Astrocyte (in vitro differentiated cells and primary cell): ENCODE data around the gene NWD2. TPM values are rescaled to one million over a fixed set of nuclear protein-coding genes. Genes with fewer than 3 reads are reported as not detected.

Experiments
- DNase-seq: peaks from one replicate; pipeline ENCODE4 v3.0.0-alpha.2; 2010; ENCODE audit warnings: low read depth
- FAIRE-seq: peaks from 2 replicates; lab custom pipeline; 2011; peaks lifted over from hg19 to GRCh38; lab: Jason Lieb, UNC
- H2AFZ ChIP-seq: 2 replicates; pipeline ENCODE4 v1.6.0; 2012; ENCODE audit warnings: low read depth, low read length, inconsistent platforms
- H3K27ac ChIP-seq: 2 replicates; pipeline ENCODE4 v1.5.1; 2011; ENCODE audit warnings: low read depth, low read length, inconsistent platforms
- H3K27me3 ChIP-seq: 2 replicates; pipeline ENCODE4 v1.6.0; 2011; ENCODE audit warnings: low read length, inconsistent platforms; ENCODE audit not compliant: insufficient read depth
- H3K36me3 ChIP-seq: 2 replicates; pipeline ENCODE4 v1.5.1; 2011; ENCODE audit warnings: low read length, inconsistent platforms; ENCODE audit not compliant: insufficient read depth
- H3K4me1 ChIP-seq: 2 replicates; pipeline ENCODE4 v1.5.1; 2011; ENCODE audit warnings: low read length, inconsistent platforms; ENCODE audit not compliant: insufficient read depth
- H3K4me2 ChIP-seq: 2 replicates; pipeline ENCODE4 v1.6.0; 2012; ENCODE audit warnings: low read length, inconsistent platforms
- H3K4me3 ChIP-seq: 2 replicates; pipeline ENCODE4 v1.5.1; 2011; ENCODE audit warnings: low read depth, mild to moderate bottlenecking, low read length, inconsistent platforms; ENCODE audit not compliant: insufficient read depth
- H3K79me2 ChIP-seq: 2 replicates; pipeline ENCODE4 v1.6.0; 2012; ENCODE audit warnings: mild to moderate bottlenecking, low read length, inconsistent platforms; ENCODE audit not compliant: insufficient read depth
- H3K9ac ChIP-seq: 2 replicates; pipeline ENCODE4 v1.6.0; 2012; ENCODE audit warnings: mild to moderate bottlenecking, low read length, inconsistent platforms
- H3K9me3 ChIP-seq: 2 replicates; pipeline ENCODE4 v1.5.1; 2012; ENCODE audit warnings: low read depth, mild to moderate bottlenecking, low read length, inconsistent platforms; ENCODE audit not compliant: insufficient read depth
- H4K20me1 ChIP-seq: 2 replicates; pipeline ENCODE4 v1.6.0; 2012; ENCODE audit warnings: low read length, inconsistent platforms; ENCODE audit not compliant: insufficient read depth
- H3K27ac Mint-ChIP-seq: one replicate; pipeline ENCODE4 v1.8.0; 2021; ENCODE audit warnings: mild to moderate bottlenecking, mixed read lengths; ENCODE audit not compliant: unreplicated experiment
- H3K27me3 Mint-ChIP-seq: one replicate; pipeline ENCODE4 v1.8.0; 2021; ENCODE audit warnings: low read depth, mixed read lengths; ENCODE audit not compliant: unreplicated experiment
- H3K36me3 Mint-ChIP-seq: one replicate; pipeline ENCODE4 v1.8.0; 2021; ENCODE audit warnings: low read depth, mixed read lengths; ENCODE audit not compliant: unreplicated experiment
- H3K4me1 Mint-ChIP-seq: one replicate; pipeline ENCODE4 v1.8.0; 2021; ENCODE audit warnings: low read depth, mixed read lengths; ENCODE audit not compliant: unreplicated experiment
- H3K4me3 Mint-ChIP-seq: one replicate; pipeline ENCODE4 v1.8.0; 2021; ENCODE audit warnings: mild to moderate bottlenecking, moderate library complexity, mixed read lengths; ENCODE audit not compliant: unreplicated experiment
- H3K9me3 Mint-ChIP-seq: one replicate; pipeline ENCODE4 v1.8.0; 2021; ENCODE audit warnings: mild to moderate bottlenecking, mixed read lengths; ENCODE audit not compliant: unreplicated experiment
- EZH2 ChIP-seq: IDR thresholded peaks from 2 replicates; pipeline ENCODE4 v1.6.1; 2012; ENCODE audit warnings: mild to moderate bottlenecking, low read length, inconsistent platforms; ENCODE audit not compliant: insufficient read depth
- total RNA-seq: library from RNA; stranded (reverse); gene quantifications from 2 replicates; pipeline ENCODE4 v1.2.1, GENCODE V29; 2021
- TF ChIP-seq, protein P1 (sequence below): IDR thresholded peaks from 2 replicates; pipeline ENCODE4 v1.5.1; 2011; ENCODE audit warnings: low read depth, mild to moderate bottlenecking, inconsistent platforms, low read length, moderate library complexity; ENCODE audit not compliant: insufficient read depth

The NWD2 gene
- total RNA-seq, 1 donor from 2014 or later = not detected

DNA sequence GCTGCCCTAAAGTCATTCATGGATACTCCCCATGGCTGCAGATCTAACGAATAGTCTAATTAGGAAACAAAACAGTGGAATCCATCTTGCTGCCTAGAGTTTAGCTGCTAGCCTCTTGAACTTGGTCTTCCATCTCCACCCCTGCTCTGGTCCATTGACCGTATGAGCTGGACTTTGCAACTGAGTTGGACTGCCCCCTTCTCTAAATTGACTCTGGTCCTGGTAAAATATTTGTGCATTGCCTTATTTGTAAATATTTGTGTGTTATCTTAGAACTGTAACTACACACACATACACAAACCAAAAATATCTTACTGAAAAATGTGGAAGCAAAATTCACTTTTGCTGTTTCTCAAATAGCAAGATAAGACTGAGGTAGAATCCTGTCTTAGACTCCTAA, 181.3 kb downstream of the NWD2 start:
- no peaks in the 10 kb centered on the region for H3K4me1 Mint-ChIP-seq
- H3K9me3 Mint-ChIP-seq = no peaks in the 10 kb centered on the region
- Histone ChIP-seq H3K79me2 (no peaks in the 10 kb centered on the region), H3K9me3 (no peaks in the 10 kb centered on the region), H3K4me1 (no peaks in the 10 kb centered on the region), H3K9ac (no peak overlapping the region), H4K20me1 (no peaks in the 10 kb centered on the region), H3K27me3 (no peaks in the 10 kb centered on the region), H3K27ac (no peak overlapping the region), H3K36me3 (no peaks in the 10 kb centered on the region), H3K4me2 (no peak overlapping the region), H2AFZ (no peak overlapping the region), H3K4me3 (no peak overlapping the region)
- no peak overlapping the region for H3K4me3 Mint-ChIP-seq
- no peaks in the 10 kb centered on the region for H3K36me3 Mint-ChIP-seq
- FAIRE-seq (no peak), DNase-seq (no peak)
- TF ChIP-seq EZH2 = no peak
- TF ChIP-seq, protein P1, sequence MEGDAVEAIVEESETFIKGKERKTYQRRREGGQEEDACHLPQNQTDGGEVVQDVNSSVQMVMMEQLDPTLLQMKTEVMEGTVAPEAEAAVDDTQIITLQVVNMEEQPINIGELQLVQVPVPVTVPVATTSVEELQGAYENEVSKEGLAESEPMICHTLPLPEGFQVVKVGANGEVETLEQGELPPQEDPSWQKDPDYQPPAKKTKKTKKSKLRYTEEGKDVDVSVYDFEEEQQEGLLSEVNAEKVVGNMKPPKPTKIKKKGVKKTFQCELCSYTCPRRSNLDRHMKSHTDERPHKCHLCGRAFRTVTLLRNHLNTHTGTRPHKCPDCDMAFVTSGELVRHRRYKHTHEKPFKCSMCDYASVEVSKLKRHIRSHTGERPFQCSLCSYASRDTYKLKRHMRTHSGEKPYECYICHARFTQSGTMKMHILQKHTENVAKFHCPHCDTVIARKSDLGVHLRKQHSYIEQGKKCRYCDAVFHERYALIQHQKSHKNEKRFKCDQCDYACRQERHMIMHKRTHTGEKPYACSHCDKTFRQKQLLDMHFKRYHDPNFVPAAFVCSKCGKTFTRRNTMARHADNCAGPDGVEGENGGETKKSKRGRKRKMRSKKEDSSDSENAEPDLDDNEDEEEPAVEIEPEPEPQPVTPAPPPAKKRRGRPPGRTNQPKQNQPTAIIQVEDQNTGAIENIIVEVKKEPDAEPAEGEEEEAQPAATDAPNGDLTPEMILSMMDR = no peak
- no peaks in the 10 kb centered on the region for H3K27me3 Mint-ChIP-seq
- no peak overlapping the region for H3K27ac Mint-ChIP-seq

DNA sequence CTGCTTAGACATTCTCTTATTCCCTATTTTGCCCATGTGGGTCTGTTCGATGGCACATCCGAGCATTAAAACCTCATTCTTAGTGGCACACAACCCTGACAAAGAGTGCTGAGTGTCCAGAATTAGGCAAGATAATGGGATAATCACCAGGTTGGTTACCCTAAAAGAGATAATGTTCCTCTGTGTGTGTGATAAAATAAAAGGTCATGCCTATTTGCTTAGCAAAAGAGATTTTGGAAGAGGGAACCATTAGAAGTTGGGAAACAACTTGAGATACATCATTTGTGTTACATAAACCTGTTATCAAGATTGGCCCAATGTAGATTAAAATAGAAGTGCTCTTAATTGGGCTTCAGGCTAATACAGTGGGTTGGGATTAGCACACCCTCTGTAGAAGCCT, 182.7 kb downstream of the NWD2 start:
- DNase-seq (no peak), FAIRE-seq (no peak)
- no peaks in the 10 kb centered on the region for H3K36me3 Mint-ChIP-seq
- H3K4me1 Mint-ChIP-seq = no peaks in the 10 kb centered on the region
- no peaks in the 10 kb centered on the region for H4K20me1 ChIP-seq
- TF ChIP-seq EZH2 = no peak
- TF ChIP-seq, protein P1 = no peak
- H3K4me3 Mint-ChIP-seq = no peak overlapping the region
- no peaks in the 10 kb centered on the region for H3K36me3 ChIP-seq
- H2AFZ ChIP-seq = no peak overlapping the region
- H3K27me3 Mint-ChIP-seq = no peaks in the 10 kb centered on the region
- no peak overlapping the region for H3K27ac ChIP-seq
- H3K4me3 ChIP-seq = no peak overlapping the region
- H3K9me3 ChIP-seq = no peaks in the 10 kb centered on the region
- no peaks in the 10 kb centered on the region for H3K9me3 Mint-ChIP-seq
- no peak overlapping the region for H3K9ac ChIP-seq
- H3K79me2 ChIP-seq = no peaks in the 10 kb centered on the region
- no peak overlapping the region for H3K4me2 ChIP-seq
- H3K4me1 ChIP-seq = no peaks in the 10 kb centered on the region
- H3K27me3 ChIP-seq = no peaks in the 10 kb centered on the region
- no peak overlapping the region for H3K27ac Mint-ChIP-seq

DNA sequence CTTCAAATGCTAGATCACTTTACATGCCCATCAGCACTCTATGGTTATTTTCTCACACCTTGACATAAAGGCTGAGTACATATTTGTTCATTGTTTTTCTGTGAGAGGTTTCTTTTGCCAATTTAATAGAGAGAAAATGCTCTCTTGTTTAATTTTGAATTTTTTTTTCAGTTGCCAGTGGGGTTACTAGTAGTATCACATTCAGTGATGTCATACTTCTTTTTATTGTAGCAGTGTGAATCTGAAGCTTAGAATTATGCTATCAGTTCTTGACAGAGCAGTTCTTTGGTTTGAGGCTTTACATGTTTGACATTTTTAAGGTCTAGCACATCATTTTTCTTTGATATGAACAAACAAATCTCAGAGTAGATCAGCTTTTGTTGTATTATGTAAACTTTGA, 185.4 kb downstream of the NWD2 start:
- Histone ChIP-seq H3K27ac (no peak overlapping the region), H2AFZ (no peak overlapping the region), H4K20me1 (no peaks in the 10 kb centered on the region), H3K27me3 (no peaks in the 10 kb centered on the region), H3K9ac (no peak overlapping the region), H3K36me3 (no peaks in the 10 kb centered on the region), H3K4me1 (no peaks in the 10 kb centered on the region), H3K4me3 (no peak overlapping the region), H3K9me3 (no peaks in the 10 kb centered on the region), H3K79me2 (no peaks in the 10 kb centered on the region), H3K4me2 (no peak overlapping the region)
- Mint-ChIP-seq H3K4me1 (no peaks in the 10 kb centered on the region), H3K27ac (no peak overlapping the region), H3K27me3 (no peaks in the 10 kb centered on the region), H3K9me3 (no peaks in the 10 kb centered on the region), H3K36me3 (no peaks in the 10 kb centered on the region), H3K4me3 (no peak overlapping the region)
- FAIRE-seq = no peak
- TF ChIP-seq, protein P1 = no peak
- TF ChIP-seq EZH2 = no peak
- DNase-seq = no peak
